Measurements from ENCODE around the gene PRR36.
"Not testable (repeated sequence)": the region's sequence is repeated elsewhere in the genome, so short reads cannot be mapped to it uniquely, and the experiment has no call there.

PRR36 gene

GRCh38 chr19:7859831-7860713 is 14.1 kb downstream of the PRR36 start:
- no peak for DNase-seq (ENCODE audit: low spot score)

DNA sequence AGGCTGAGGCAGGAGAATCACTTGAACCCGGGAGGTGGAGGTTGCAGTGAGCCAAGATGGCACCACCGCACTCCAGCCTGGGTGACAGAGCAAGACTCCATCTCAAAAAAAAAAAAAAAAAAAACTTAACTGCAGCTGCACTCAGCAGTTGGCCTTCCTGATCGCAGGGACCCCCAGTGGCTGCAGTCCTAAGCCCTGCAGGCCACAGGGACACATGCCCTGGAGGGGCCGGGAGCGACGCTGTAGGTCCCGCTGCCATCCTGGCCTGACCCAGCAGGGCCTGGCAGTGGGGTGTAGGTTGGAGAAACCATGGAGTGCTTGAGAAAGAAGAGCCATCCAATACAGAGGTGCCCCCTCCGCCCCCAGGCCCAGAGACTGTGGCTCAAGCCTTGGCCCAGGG is 15.1 kb downstream of the PRR36 start:
- DNase-seq (ENCODE audit: low spot score): not testable (repeated sequence)

- DNase-seq (ENCODE audit: low spot score): no peak
Measured at GRCh38 chr19:7858109-7858770, 15.9 kb downstream of the PRR36 start.

GRCh38 chr19:7857727-7858108 is 16.5 kb downstream of the PRR36 start:
- no peak for DNase-seq (ENCODE audit: low spot score)

- no peak for DNase-seq (ENCODE audit: low spot score)
Measured at GRCh38 chr19:7856679-7857663, 17.2 kb downstream of the PRR36 start.

GRCh38 chr19:7856109-7856591 is 18.0 kb downstream of the PRR36 start:
- no peak for DNase-seq (ENCODE audit: low spot score)

DNA sequence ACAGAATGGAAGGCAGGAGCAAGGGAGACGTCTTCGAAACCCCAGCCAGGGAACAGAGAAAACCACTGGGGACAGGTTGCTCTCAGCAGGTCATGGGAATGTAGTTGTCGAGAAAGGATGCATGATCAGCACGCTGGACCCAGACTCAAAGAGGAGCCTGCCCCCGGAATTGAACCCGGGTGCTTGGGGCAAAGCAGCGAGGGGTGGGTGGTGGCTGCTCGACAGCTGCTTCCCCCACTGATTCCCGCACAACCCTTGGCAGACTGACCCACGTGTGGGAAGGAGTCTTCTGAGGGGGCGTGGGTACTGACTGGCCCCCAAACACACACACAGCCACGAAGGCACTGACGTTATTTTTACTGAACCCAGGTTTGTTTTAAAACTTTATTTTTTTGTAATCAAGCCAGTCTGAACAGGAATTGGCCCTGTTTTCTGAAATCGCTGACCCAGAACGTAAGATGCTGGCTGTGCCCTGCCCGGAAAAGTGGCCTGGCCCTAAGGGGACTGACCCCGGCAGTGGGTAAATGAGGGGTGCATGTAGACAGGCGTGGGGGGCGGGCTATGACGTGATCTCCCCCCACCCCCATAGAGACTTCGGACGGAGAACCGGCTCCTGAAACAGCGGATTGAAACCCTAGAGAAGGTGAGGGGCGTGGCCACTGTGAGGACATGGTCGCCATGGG is 18.6 kb downstream of the PRR36 start:
- DNase-seq (ENCODE audit: low spot score): no peak

DNA sequence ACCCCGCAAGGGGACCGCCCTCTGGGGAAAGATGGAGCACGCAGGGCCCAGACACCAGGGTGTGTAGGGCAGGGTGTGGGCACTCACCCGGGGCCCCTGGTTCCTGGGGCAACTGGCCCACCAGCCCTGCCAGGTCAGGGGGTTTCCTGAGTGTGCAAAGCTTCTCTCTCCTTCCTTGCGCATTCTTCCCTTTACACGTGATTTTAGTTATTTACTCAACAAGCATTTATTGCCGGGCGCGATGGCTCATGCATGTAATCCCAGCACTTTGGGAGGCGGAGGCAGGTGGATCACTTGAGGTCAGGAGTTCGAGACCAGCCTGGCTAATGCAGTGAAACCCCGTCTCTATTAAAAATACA is 20.4 kb downstream of the PRR36 start:
- no peak for DNase-seq (ENCODE audit: low spot score)

DNA sequence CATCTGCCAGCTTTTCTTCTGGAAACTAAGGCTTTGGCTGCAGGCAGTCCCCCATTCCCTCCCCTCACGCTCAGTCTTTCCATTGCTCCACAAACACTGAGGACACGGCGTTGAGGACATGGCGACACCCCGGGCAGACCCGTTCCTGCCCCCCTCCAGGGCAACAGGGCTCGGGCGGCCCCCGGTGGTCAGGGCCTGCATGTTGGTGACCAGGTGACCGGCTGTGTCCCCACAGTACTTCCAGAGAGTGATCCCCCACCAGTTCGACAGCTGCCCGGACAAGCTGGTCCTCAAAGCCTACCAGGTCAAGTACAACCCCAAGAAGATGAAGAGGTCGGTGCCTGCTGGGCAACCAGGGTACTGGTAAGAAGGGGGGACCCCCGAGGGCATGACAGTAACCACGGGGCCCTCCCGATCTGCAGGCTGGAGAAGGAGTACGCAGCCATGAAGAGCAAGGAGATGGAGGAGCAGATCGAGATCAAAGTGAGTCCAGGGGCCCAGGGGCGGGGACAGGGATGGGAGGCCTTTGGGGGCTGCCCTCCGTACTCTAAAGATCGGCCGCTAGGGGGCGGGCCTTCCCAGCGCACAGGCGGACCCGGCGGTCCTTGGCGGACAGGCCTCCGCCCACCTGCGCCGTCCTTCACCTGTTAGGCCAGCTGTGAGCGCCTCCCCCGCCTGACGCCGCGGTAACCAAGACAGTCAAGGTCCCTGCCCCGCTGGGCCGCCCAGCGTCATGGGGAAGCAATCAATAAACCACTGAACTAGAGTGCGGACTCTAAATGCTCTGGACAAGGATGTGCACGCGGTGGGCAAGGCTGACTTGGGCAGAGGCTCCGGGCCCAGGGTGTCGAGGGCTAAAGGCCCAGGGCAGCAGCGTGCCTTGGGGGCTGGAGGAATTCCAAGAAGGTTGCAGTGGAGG is 21.1 kb downstream of the PRR36 start:
- DNase-seq (ENCODE audit: low spot score): peak; percentile 78

GRCh38 chr19:7851623-7852500 is 22.3 kb downstream of the PRR36 start:
- peak; percentile 99 for DNase-seq (ENCODE audit: low spot score)

DNA sequence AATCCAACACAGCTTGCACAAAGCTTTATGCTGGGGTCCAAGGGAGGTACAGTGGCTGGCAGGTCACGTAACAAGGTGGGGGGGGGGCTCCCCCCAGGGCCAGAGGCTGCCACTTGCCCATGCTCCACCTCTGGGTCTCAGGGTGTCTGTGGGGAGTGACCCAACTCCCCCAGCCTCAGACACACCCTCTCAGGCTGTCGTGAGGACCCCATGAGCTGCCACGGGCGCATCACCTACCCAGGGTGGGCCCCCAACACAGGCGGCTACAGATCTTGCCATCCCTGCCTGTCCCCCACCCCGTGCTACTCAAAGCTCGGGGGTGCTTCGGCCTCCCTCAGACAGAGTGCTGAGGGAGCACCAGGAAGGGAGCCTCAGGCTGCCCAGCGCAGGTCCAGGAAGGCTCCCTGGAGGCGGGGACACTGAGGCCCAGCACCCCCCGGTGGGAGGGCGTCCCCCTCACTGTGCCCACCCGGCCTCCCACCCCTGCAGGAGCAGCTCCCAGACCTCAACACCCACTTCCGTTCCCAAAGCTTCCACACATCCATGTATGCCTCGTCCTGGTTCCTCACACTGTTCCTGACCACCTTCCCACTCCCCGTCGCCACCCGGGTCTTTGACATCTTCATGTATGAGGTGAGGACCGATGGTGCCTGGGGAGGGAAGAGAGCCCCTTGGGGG is 23.1 kb downstream of the PRR36 start:
- no peak for DNase-seq (ENCODE audit: low spot score)

GRCh38 chr19:7850000-7850813 is 24.0 kb downstream of the PRR36 start:
- no peak for DNase-seq (ENCODE audit: low spot score)

DNA sequence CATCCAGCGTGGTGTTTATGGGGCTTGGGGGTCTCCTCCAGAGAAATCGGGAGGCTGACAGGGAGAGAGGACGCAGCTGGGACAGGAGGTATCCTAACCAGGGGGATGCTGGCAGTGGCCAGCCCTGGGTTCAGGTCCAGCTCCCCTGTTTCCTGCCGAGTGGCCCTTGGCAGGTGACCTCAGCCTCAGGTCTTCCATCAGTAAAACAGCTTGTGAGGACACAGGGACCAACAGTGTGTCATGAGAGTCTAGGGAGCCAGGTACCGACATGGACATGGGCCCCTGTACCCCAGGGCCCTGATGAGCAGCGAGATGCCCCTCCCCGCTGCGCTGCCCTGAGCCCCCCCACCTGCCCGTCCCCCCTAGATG is 24.6 kb downstream of the PRR36 start:
- DNase-seq (ENCODE audit: low spot score): no peak

DNA sequence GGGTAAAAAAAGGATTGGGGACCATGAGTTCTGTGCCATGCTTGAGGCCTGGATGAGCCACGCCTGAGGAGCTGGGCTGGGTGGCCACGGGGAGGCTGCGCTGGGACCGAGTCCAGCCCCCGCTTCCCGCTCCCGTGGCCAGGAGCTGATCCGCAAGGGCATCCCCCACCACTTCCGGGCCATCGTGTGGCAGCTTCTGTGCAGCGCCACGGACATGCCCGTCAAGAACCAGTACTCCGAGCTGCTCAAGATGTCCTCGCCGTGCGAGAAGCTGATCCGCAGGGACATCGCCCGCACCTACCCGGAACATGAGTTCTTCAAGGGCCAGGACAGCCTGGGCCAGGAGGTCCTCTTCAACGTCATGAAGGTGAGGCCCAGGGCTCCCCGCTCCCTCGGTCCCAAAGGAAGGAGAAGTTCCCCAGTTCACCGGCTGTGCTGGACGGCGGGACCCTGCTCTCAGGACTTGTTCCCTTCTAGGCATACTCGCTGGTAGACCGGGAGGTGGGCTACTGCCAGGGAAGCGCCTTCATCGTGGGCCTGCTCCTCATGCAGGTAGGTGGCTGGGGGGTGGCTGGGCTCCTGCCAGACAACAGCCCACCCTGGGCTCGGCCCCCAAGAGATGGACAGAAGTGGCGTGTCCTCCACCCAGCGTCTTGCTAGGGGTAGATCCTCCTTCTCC is 25.3 kb downstream of the PRR36 start:
- no peak for DNase-seq (ENCODE audit: low spot score)

DNA sequence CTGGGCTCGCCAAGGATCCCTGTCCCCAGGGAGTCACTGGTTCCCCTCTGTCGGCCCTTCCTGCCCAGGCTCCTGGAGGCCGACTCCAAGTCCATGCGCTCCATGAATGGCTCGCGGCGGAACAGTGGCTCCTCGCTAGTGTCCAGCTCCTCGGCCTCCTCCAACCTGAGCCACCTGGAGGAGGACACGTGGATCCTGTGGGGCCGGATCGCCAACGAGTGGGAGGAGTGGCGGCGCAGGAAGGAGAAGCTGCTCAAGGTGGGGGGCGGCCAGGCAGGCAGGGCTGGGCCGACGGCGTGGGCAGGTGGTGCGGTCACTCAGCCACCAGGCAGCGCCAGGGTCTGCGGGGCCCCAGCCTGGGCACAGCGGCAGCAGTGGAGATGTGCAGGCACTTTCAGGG is 26.5 kb downstream of the PRR36 start:
- no peak for DNase-seq (ENCODE audit: low spot score)

DNA sequence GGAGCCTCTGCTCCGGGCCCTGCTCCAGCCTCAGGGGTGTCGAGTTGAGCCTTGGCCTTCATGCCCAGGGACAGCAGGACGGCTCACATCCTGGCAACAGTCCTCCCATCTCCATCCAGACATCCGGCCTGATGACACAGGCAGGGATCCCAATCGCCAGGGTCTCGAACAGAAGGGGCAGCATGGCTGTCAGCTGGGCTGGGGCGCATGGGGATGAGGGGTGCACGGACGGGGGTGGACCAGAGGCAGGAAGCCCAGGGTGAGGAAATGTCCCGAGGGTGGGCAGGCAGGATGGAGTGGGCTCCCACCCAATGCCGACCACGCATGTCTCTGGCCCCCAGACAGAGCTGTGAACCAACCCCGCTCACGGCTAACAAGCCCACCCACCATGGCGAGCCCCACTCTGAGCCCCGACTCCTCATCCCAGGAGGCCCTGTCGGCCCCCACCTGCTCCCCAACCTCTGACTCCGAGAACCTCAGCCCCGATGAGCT is 28.0 kb downstream of the PRR36 start:
- DNase-seq (ENCODE audit: low spot score): no peak

DNA sequence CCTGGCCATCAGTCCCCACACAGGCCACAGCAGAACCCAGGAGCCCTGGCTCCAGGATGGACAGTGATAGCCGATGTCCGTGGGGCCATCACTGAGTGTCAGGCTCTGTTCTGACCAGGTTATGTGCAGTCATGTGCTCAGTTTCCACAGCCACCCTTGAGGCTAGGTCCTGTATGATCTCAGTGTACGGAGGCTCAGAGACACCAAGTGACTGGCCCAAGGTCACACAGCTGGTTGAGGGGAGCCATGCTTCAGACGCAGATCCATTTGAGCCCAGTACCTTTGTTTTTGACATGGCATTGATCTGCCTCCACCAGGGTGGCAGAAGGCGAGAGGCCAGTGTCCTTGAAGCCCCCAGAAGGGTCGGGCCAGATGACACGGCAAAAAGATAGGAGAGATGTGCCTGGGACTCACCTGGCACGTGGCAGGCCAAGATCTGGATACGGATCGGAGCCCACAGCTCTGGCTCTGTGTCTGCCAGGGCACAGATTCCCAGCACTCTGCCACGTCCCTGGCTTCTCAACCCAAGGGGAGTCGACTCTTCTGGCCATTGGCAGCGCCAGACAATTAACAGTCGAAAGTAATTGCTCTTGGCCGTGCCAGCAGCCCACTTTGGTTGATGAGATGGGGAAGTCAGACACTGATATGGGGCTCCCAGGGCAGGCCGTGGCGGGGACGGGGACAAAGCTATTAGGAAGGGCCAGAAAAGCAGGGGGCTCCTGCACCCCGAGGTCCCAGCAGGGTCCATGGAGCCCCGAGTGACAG is 28.6 kb downstream of the PRR36 start:
- no peak for DNase-seq (ENCODE audit: low spot score)
